Kidney epithelial cell (primary cell): ENCODE measurements around the gene PVR. TPM values are rescaled to one million over a fixed set of nuclear protein-coding genes. Genes with fewer than 3 reads are reported as not detected.

Source experiments
- DNase-seq: peaks from one replicate; pipeline ENCODE4 v3.0.0-alpha.2; 2010; ENCODE audit warnings: low read depth
- H3K27me3 ChIP-seq: 2 replicates; pipeline ENCODE4 v1.6.0; 2011; ENCODE audit warnings: low read length; ENCODE audit not compliant: control insufficient read depth, insufficient read depth
- H3K36me3 ChIP-seq: 2 replicates; pipeline ENCODE4 v1.5.1; 2011; ENCODE audit warnings: low read length; ENCODE audit not compliant: control insufficient read depth, insufficient read depth
- H3K4me3 ChIP-seq: 2 replicates; pipeline ENCODE4 v1.5.1; 2011; ENCODE audit warnings: low read depth, mild to moderate bottlenecking, control low read depth, low read length
- CTCF ChIP-seq: IDR thresholded peaks from 2 replicates; pipeline ENCODE4 v1.5.1; 2011; ENCODE audit warnings: mild to moderate bottlenecking, moderate library complexity, low read length, control low read depth, inconsistent platforms; ENCODE audit not compliant: insufficient read depth, poor library complexity, severe bottlenecking
- total RNA-seq: library from RNA; depleted of rRNA; stranded (reverse); fragments of >200 nt; gene quantifications from 2 replicates; pipeline ENCODE4 v1.2.3, GENCODE V29; 2015

The PVR gene
- total RNA-seq, 1 donor from 2014 or later = 176 TPM

- Histone ChIP-seq H3K27me3 (no peaks in the 10 kb centered on the region), H3K4me3 (no peak overlapping the region), H3K36me3 (peaks cover 4% of the 10 kb centered on the region)
- no peak for DNase-seq
- peak; percentile 64 for TF ChIP-seq CTCF
These were observed 10.5 kb downstream of the PVR start for GRCh38 chr19:44653977-44654774.

- DNase-seq = no peak
- H3K4me3 ChIP-seq = no peak overlapping the region
- H3K27me3 ChIP-seq = no peaks in the 10 kb centered on the region
- TF ChIP-seq CTCF = peak; percentile 91
- peaks cover 4% of the 10 kb centered on the region for H3K36me3 ChIP-seq
These were observed 13.7 kb downstream of the PVR start for GRCh38 chr19:44657211-44657921.

- Histone ChIP-seq H3K36me3 (peaks cover 3% of the 10 kb centered on the region), H3K4me3 (no peak overlapping the region), H3K27me3 (no peaks in the 10 kb centered on the region)
- TF ChIP-seq CTCF = no peak
- no peak for DNase-seq
These were observed 14.5 kb downstream of the PVR start for GRCh38 chr19:44658069-44658733.

GRCh38 chr19:44660081-44660480, 16.4 kb downstream of the PVR start:
- DNase-seq = no peak
- H3K36me3 ChIP-seq = no peaks in the 10 kb centered on the region

GRCh38 chr19:44661205-44661604, 17.5 kb downstream of the PVR start:
- Histone ChIP-seq H3K4me3 (no peak overlapping the region), H3K27me3 (no peaks in the 10 kb centered on the region), H3K36me3 (peaks cover 1% of the 10 kb centered on the region)
- no peak for DNase-seq
- no peak for TF ChIP-seq CTCF

More at GRCh38 chr19:44660081-44660480, 16.4 kb downstream of the PVR start:
- H3K4me3 ChIP-seq = no peak overlapping the region
- no peak for TF ChIP-seq CTCF
- no peaks in the 10 kb centered on the region for H3K27me3 ChIP-seq
